SK-N-MC (cell line): ENCODE data around the gene IFNA10.

Experiments used
- EZH2 ChIP-seq: fragments of 200-600 bp; sonication (generic); IDR thresholded peaks from one replicate; pipeline ENCODE4 v1.6.1; 2017; ENCODE audit warnings: antibody characterized with exemption
- FOXP2 ChIP-seq: optimal IDR thresholded peaks from 2 replicates; pipeline ENCODE3; 2011; ENCODE audit warnings: mild to moderate bottlenecking, moderate library complexity; ENCODE audit not compliant: insufficient read depth; ENCODE audit errors: extremely low read length, control extremely low read depth
- POLR2AphosphoS5 ChIP-seq: IDR thresholded peaks from 2 replicates; pipeline ENCODE4 v1.6.1; 2012; ENCODE audit warnings: mild to moderate bottlenecking, low read depth, low read length, borderline replicate concordance

- TF ChIP-seq EZH2 (no peak), POLR2AphosphoS5 (no peak), FOXP2 (no peak)
These were observed 34.8 kb downstream of the IFNA10 start for GRCh38 chr9:21172156-21172555.
